ENCODE measurements around the gene NAA50.

NAA50 gene

DNA sequence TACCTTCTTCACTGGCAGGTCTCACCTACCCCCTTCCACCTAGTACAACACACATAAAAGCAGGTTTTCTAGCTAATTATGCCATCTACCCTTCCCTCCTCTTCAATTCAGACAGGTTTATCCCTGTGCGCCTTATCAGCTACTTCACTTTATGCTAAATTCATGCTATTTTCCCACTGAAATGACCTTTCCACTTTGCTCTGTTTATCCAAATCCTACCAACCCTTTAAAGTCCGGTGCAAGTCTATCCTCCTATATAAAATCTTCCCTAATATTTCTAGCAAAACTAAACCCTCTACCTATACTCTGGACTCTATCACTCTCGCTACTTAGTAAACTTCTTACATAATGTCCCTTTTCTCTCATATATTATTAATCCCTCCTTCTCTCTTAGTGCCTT lies 55.6 kb downstream of the NAA50 start:
- no peak for DNase-seq (ENCODE audit: extremely low read depth in 1 of 2, low read depth in 1 of 2)

DNA sequence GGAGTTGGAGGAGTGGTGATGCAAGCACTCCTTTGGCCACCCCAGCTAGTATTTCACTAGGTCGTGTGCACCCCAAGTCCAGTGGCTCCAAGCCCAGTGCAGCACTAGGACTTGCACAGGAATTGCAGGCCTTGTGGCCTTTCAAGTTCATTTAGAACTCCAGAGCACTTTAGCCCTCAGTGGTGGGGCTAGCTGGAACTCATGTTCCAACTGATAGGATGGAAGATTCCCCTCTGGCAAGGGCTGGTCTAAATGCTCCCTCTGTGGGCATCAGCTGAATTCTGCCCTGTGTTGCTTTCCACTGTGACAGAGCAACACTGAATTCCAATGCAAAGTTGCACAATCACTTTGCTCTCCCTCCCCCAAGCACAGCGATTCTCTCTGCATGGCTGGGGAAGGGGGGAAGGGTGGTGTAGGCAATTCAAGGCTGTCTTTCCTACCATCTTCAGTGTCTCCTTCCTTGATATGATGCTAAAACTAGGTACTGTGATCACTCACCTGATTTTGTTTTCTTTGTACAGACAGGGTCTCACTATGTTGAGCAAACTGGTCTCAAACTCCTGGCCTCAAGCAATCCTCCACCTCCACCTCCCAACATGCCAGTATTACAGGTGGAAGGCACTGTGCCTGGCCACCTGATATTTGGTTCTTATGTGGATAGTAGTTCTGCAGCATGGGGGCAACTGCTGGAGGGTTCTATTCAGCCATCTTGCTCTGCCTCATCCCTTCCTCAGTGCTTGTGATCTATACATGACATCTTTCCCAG lies 59.9 kb downstream of the NAA50 start:
- DNase-seq (ENCODE audit: extremely low read depth in 1 of 2, low read depth in 1 of 2), result no peak

- DNase-seq (ENCODE audit: extremely low read depth in 1 of 2, low read depth in 1 of 2), result no peak
These were observed 60.9 kb downstream of the NAA50 start for GRCh38 chr3:113685124-113685523.

- DNase-seq (ENCODE audit: extremely low read depth in 1 of 2, low read depth in 1 of 2), result no peak
These were observed 61.7 kb downstream of the NAA50 start for GRCh38 chr3:113684271-113684819.

- DNase-seq (ENCODE audit: extremely low read depth in 1 of 2, low read depth in 1 of 2), result no peak
These were observed 67.3 kb downstream of the NAA50 start for GRCh38 chr3:113678773-113679172.

- DNase-seq (ENCODE audit: extremely low read depth in 1 of 2, low read depth in 1 of 2), result no peak
These were observed 68.3 kb downstream of the NAA50 start for GRCh38 chr3:113677737-113678136.

- no peak for DNase-seq (ENCODE audit: extremely low read depth in 1 of 2, low read depth in 1 of 2)
These were observed 69.8 kb downstream of the NAA50 start for GRCh38 chr3:113676261-113676660.

DNA sequence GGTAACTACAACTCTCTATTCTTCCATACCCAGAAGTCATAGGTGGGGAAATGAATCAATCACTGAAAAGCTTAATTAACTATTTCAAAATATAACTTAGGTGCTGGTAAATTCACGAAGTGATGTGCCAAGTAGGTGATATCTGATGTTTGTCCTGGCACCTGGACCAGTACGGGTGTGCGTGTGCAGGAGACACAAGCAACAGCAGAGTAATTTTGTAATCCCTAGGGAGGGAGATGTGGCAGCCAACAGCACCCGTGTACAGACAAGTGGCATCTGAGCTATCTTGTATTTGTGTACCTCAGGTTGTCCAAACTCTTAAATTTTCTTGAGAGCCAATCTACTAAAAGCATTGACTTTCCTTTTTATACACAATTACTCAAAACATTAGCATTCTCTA lies 72.5 kb downstream of the NAA50 start:
- DNase-seq (ENCODE audit: extremely low read depth in 1 of 2, low read depth in 1 of 2), result no peak

GRCh38 chr3:113668015-113668414 lies 78.0 kb downstream of the NAA50 start:
- no peak for DNase-seq (ENCODE audit: extremely low read depth in 1 of 2, low read depth in 1 of 2)

Data from activated CD8-positive, alpha-beta memory T cell treated with anti-CD3 and anti-CD28 coated beads for 1 hour (primary cell).